Breast epithelium (tissue), 3 donors: ENCODE measurements around the gene SLC39A11.

Source experiments
- CTCF ChIP-seq, 3 donors: fragments of 450-650 bp; IDR thresholded peaks; one replicate each; pipeline ENCODE4 v1.5.1; 2016 to 2017; ENCODE audit warnings: antibody characterized with exemption in 3 of 3, mild to moderate bottlenecking in 3 of 3, moderate library complexity in 3 of 3
- POLR2A ChIP-seq: fragments of 450-650 bp; IDR thresholded peaks from one replicate; pipeline ENCODE4 v1.6.1; 2016; ENCODE audit warnings: antibody characterized with exemption, mild to moderate bottlenecking, moderate library complexity
- POLR2AphosphoS5 ChIP-seq, 3 donors: sonication (generic); formaldehyde crosslinking; IDR thresholded peaks; one replicate each; pipeline ENCODE4 v1.6.1; 2017; ENCODE audit warnings: antibody characterized with exemption in 3 of 3

- no peak for TF ChIP-seq CTCF (IDR thresholded peaks at IDR 0.05)
- no peak for TF ChIP-seq POLR2AphosphoS5 (IDR thresholded peaks at IDR 0.05)
- TF ChIP-seq POLR2A: no peak
Measured at GRCh38 chr17:72967277-72967970, 125.1 kb downstream of the SLC39A11 start.
